IMR-90 (cell line): ENCODE measurements around the gene PKD2L1. TPM values are rescaled to one million over a fixed set of nuclear protein-coding genes. Genes with fewer than 3 reads are reported as not detected.

Source experiments
- ATAC-seq: fragments of 200-7000 bp; cut with Tn5 transposase; 2 replicates; pipeline ENCODE4 v1.9.1; 2020; ENCODE audit warnings: low read depth, mild to moderate bottlenecking, moderate library complexity
- BruUV-seq: library from RNA; stranded (reverse); fragments of 400-500 nt; replicated peaks from 2 replicates; lab custom pipeline; 2021; lab: Mats Ljungman, UMichigan
- CTCF ChIA-PET: fragments of 300-600 bp; formaldehyde crosslinking; extraction: SDS; loops from one replicate; lab custom pipeline; 2021; ENCODE audit warnings: antibody characterized with exemption; lab: Yijun Ruan, JAX
- POLR2A ChIA-PET: fragments of 300-600 bp; sonication (Branson Sonifier 250); formaldehyde crosslinking; loops from one replicate; lab custom pipeline; 2022; ENCODE audit warnings: antibody characterized with exemption; ENCODE audit not compliant: unreplicated experiment; lab: Charles Lee
- DNase-seq: peaks from one replicate; pipeline ENCODE4 v3.0.0; 2013
- H2AFZ ChIP-seq: replicated peaks from 2 replicates; pipeline ENCODE3; 2013; ENCODE audit warnings: low read length, mild to moderate bottlenecking; ENCODE audit not compliant: poor library complexity
- H2AK5ac ChIP-seq: 2 replicates; pipeline ENCODE4 v1.6.1; 2013; ENCODE audit warnings: low read depth, low read length, inconsistent platforms
- H2AK9ac ChIP-seq: replicated peaks from 2 replicates; pipeline ENCODE3; 2013; ENCODE audit warnings: mild to moderate bottlenecking, low read depth, low read length, moderate library complexity; ENCODE audit not compliant: poor library complexity
- H2BK120ac ChIP-seq: 2 replicates; pipeline ENCODE4 v1.6.1; 2013; ENCODE audit warnings: low read depth, low read length, inconsistent platforms
- H2BK15ac ChIP-seq: 3 replicates; pipeline ENCODE4 v1.6.1; 2013; ENCODE audit warnings: low read depth, low read length, inconsistent platforms
- H2BK20ac ChIP-seq: 2 replicates; pipeline ENCODE4 v1.6.1; 2013; ENCODE audit warnings: low read depth, mild to moderate bottlenecking, inconsistent platforms, low read length, moderate library complexity
- H2BK5ac ChIP-seq: 2 replicates; pipeline ENCODE4 v1.6.1; 2013; ENCODE audit warnings: mild to moderate bottlenecking, low read depth, low read length, inconsistent platforms; ENCODE audit not compliant: poor library complexity, severe bottlenecking
- H3K14ac ChIP-seq: replicated peaks from 2 replicates; pipeline ENCODE4 v1.6.1; 2013; ENCODE audit warnings: low read depth, low read length, inconsistent platforms
- H3K18ac ChIP-seq: 2 replicates; pipeline ENCODE4 v1.6.1; 2013; ENCODE audit warnings: low read depth, low read length, control low read depth
- H3K23ac ChIP-seq: 2 replicates; pipeline ENCODE4 v1.6.1; 2013; ENCODE audit warnings: low read depth, low read length, inconsistent platforms
- H3K27ac ChIP-seq: 2 replicates; pipeline ENCODE4 v1.5.1; 2013; ENCODE audit warnings: mild to moderate bottlenecking, control low read depth, low read length; ENCODE audit not compliant: insufficient read depth
- H3K27me3 ChIP-seq: 2 replicates; pipeline ENCODE4 v1.6.1; 2013; ENCODE audit warnings: low read length; ENCODE audit not compliant: control insufficient read depth, insufficient read depth
- H3K36me3 ChIP-seq: 2 replicates; pipeline ENCODE4 v1.6.1; 2013; ENCODE audit warnings: low read length, mixed read lengths; ENCODE audit not compliant: control insufficient read depth, insufficient read depth
- H3K4ac ChIP-seq: 2 replicates; pipeline ENCODE4 v1.6.1; 2013; ENCODE audit warnings: low read depth, low read length, inconsistent platforms
- H3K4me1 ChIP-seq: 2 replicates; pipeline ENCODE4 v1.6.1; 2013; ENCODE audit warnings: low read length, mixed read lengths; ENCODE audit not compliant: control insufficient read depth, insufficient read depth
- H3K4me2 ChIP-seq: 2 replicates; pipeline ENCODE4 v1.6.1; 2013; ENCODE audit warnings: low read depth, mild to moderate bottlenecking, control low read depth, low read length, moderate library complexity
- H3K4me3 ChIP-seq: 2 replicates; pipeline ENCODE4 v1.5.1; 2013; ENCODE audit warnings: low read depth, mild to moderate bottlenecking, control low read depth, low read length, moderate library complexity; ENCODE audit not compliant: insufficient read depth
- H3K56ac ChIP-seq: 2 replicates; pipeline ENCODE4 v1.6.1; 2013; ENCODE audit warnings: low read length, inconsistent platforms; ENCODE audit not compliant: insufficient read depth; ENCODE audit errors: extremely low read depth
- H3K79me1 ChIP-seq, 2 experiments: 2 replicates each; pipeline ENCODE4 v1.6.1; 2013; ENCODE audit warnings: low read length in 2 of 2, inconsistent platforms in 1 of 2, low read depth in 1 of 2
- H3K9ac ChIP-seq: 2 replicates; pipeline ENCODE4 v1.6.1; 2013; ENCODE audit warnings: low read depth, low read length, control low read depth
- H3K9me1 ChIP-seq: 2 replicates; pipeline ENCODE4 v1.6.1; 2013; ENCODE audit warnings: low read length, inconsistent platforms; ENCODE audit not compliant: insufficient read depth
- H3K9me3 ChIP-seq: 2 replicates; pipeline ENCODE4 v1.6.1; 2013; ENCODE audit warnings: low read length; ENCODE audit not compliant: control insufficient read depth, insufficient read depth
- H4K20me1 ChIP-seq: 2 replicates; pipeline ENCODE4 v1.6.1; 2013; ENCODE audit warnings: low read length, inconsistent platforms; ENCODE audit not compliant: insufficient read depth
- H4K5ac ChIP-seq: 2 replicates; pipeline ENCODE4 v1.6.1; 2013; ENCODE audit warnings: mild to moderate bottlenecking, low read depth, low read length, control low read depth
- H4K8ac ChIP-seq, 2 experiments: 2 replicates each; pipeline ENCODE4 v1.6.1; 2013; ENCODE audit warnings: low read depth in 2 of 2, low read length in 2 of 2, control low read depth in 1 of 2, inconsistent platforms in 1 of 2
- H4K91ac ChIP-seq: 2 replicates; pipeline ENCODE4 v1.6.1; 2013; ENCODE audit warnings: low read depth, low read length, inconsistent platforms; ENCODE audit not compliant: insufficient read depth
- BHLHE40 ChIP-seq: fragments of 150-350 bp; IDR thresholded peaks from 2 replicates; pipeline ENCODE4 v1.6.1; 2016; ENCODE audit warnings: mild to moderate bottlenecking, low read depth, low read length
- CEBPB ChIP-seq: IDR thresholded peaks from 2 replicates; pipeline ENCODE4 v1.6.1; 2012; ENCODE audit warnings: low read depth, low read length, improper control_type of control experiment
- CHD1 ChIP-seq: IDR thresholded peaks from 2 replicates; pipeline ENCODE4 v1.6.1; 2012; ENCODE audit warnings: low read depth, low read length, improper control_type of control experiment
- CTCF ChIP-seq: conservative IDR thresholded peaks from 2 replicates; pipeline ENCODE4 v1.5.1; 2012; ENCODE audit warnings: mild to moderate bottlenecking, low read depth, low read length, improper control_type of control experiment
- ELK1 ChIP-seq: fragments of 150-350 bp; IDR thresholded peaks from 2 replicates; pipeline ENCODE4 v1.6.1; 2016; ENCODE audit warnings: low read depth, mild to moderate bottlenecking, low read length, moderate library complexity, borderline replicate concordance
- MAFK ChIP-seq: IDR thresholded peaks from 2 replicates; pipeline ENCODE4 v1.6.1; 2012; ENCODE audit warnings: low read depth, low read length, improper control_type of control experiment
- MAZ ChIP-seq: IDR thresholded peaks from 2 replicates; pipeline ENCODE4 v1.6.1; 2012; ENCODE audit warnings: low read depth, mild to moderate bottlenecking, low read length, improper control_type of control experiment, moderate library complexity, borderline replicate concordance
- MXI1 ChIP-seq: IDR thresholded peaks from 2 replicates; pipeline ENCODE4 v1.6.1; 2012; ENCODE audit warnings: low read depth, mild to moderate bottlenecking, low read length, moderate library complexity, borderline replicate concordance
- POLR2A ChIP-seq: IDR thresholded peaks from 2 replicates; pipeline ENCODE4 v1.6.1; 2012; ENCODE audit warnings: mild to moderate bottlenecking, low read depth, low read length
- RAD21 ChIP-seq: IDR thresholded peaks from 2 replicates; pipeline ENCODE4 v1.6.1; 2012; ENCODE audit warnings: low read length, improper control_type of control experiment
- RFX5 ChIP-seq: IDR thresholded peaks from 2 replicates; pipeline ENCODE4 v1.8.0; 2012; ENCODE audit warnings: low read depth, mild to moderate bottlenecking, low read length, moderate library complexity
- SMC3 ChIP-seq: fragments of 150-350 bp; IDR thresholded peaks from 2 replicates; pipeline ENCODE4 v1.6.1; 2016; ENCODE audit warnings: low read depth, mild to moderate bottlenecking, antibody characterized with exemption, low read length, moderate library complexity
- USF2 ChIP-seq: fragments of 150-350 bp; IDR thresholded peaks from 2 replicates; pipeline ENCODE4 v1.6.1; 2017; ENCODE audit warnings: mild to moderate bottlenecking, antibody characterized with exemption, low read length, low read depth
- WGBS, 2 experiments: methylation state at CpG; one replicate each; pipeline versions ENCODE4 v1.1.5 to v1.1.7; 2013; ENCODE audit warnings: missing lambda C conversion rate in 2 of 2; ENCODE audit not compliant: insufficient read length in 1 of 2; ENCODE audit errors: extremely low coverage in 2 of 2; 5-methylcytosine and 5-hydroxymethylcytosine counted together
- dilution Hi-C: fragments of 300-500 bp; cut with HindIII; formaldehyde crosslinking; loops from one replicate; pipeline ENCODE4 v1.14.3; 2018; ENCODE audit warnings: low sequenced_read_pairs; ENCODE audit not compliant: unreplicated experiment
- in situ Hi-C: fragments of 300-500 bp; cut with MboI; formaldehyde crosslinking; loops from 3 replicates; pipeline ENCODE4 v1.14.3; 2019; ENCODE audit warnings: low sequenced_read_pairs, inconsistent platforms, mixed read lengths
- intact Hi-C: fragments of 100-400 bp; cut with micrococcal nuclease; formaldehyde crosslinking; loops from 2 replicates; pipeline ENCODE4 v1.10.0; 2022
- polyA plus RNA-seq, 3 experiments: library from polyadenylated mRNA; depleted of rRNA; stranded (reverse); fragments of >200 nt; gene quantifications; 2 replicates each; pipeline ENCODE4 v1.2.3, GENCODE V29; 2012; ENCODE audit warnings: low replicate concordance in 1 of 3
- total RNA-seq: library from RNA; depleted of rRNA; stranded (reverse); fragments of >200 nt; gene quantifications from 2 replicates; pipeline ENCODE4 v1.2.3, GENCODE V29; 2012

The PKD2L1 gene
- total and polyA plus RNA-seq, 2 of the 4 experiments (the other 2 are of a cell fraction): not detected

GRCh38 chr10:100362570-100363496, 32.8 kb upstream of the PKD2L1 start (continued):
- TF ChIP-seq SMC3: no peak
- TF ChIP-seq RAD21: no peak

- Histone ChIP-seq H3K18ac (no peak overlapping the region), H2BK20ac (no peak overlapping the region), H3K4me3 (no peak overlapping the region), H2AFZ (no peak overlapping the region), H3K27ac (no peak overlapping the region), H4K20me1 (0 out of 2 replicates have a peak, but pooled peaks cover 7% of the 10 kb centered on the region), H2AK5ac (no peak overlapping the region), H3K9ac (no peak overlapping the region), H3K56ac (no peak overlapping the region), H3K36me3 (peaks cover 51% of the 10 kb centered on the region), H3K14ac (no peak overlapping the region), H3K23ac (no peak overlapping the region), H3K9me1 (no peaks in the 10 kb centered on the region; the same call in 1 of the 2 replicates), H3K4ac (no peak overlapping the region), H2AK9ac (no peak overlapping the region), H2BK15ac (no peak overlapping the region), H2BK120ac (no peak overlapping the region), H2BK5ac (no peak overlapping the region), H4K8ac (no peak overlapping the region), H3K9me3 (no peaks in the 10 kb centered on the region), H3K79me1 (no peaks in the 10 kb centered on the region), H4K91ac (no peak overlapping the region), H3K27me3 (no peaks in the 10 kb centered on the region), H4K5ac (no peak overlapping the region), H3K4me1 (peaks cover 4% of the 10 kb centered on the region; the same call in 1 of the 2 replicates), H3K4me2 (no peak overlapping the region)
- dilution Hi-C loops: no loop called here
- no TSS peak for BruUV-seq
- DNase-seq (no peak), ATAC-seq (no peak)
- in situ Hi-C loops: no loop called here
- intact Hi-C loops: no loop called here
- WGBS, 2 experiments: no CpG with 5 or more reads among the region's 6 CpGs
- ChIA-PET POLR2A (no interaction called here), CTCF (no interaction called here)
- TF ChIP-seq MXI1: no peak
- no peak for TF ChIP-seq RAD21
- no peak for TF ChIP-seq POLR2A
- TF ChIP-seq RFX5: no peak
- no peak for TF ChIP-seq CEBPB
- TF ChIP-seq MAFK: no peak
- no peak for TF ChIP-seq USF2
- no peak for TF ChIP-seq CHD1
- no peak for TF ChIP-seq ELK1
- no peak for TF ChIP-seq BHLHE40
- TF ChIP-seq CTCF: no peak
- no peak for TF ChIP-seq MAZ
Observed at GRCh38 chr10:100360234-100360633, 30.2 kb upstream of the PKD2L1 start.
